ENCODE measurements around the gene TEX28. TPM values are rescaled to one million over a fixed set of nuclear protein-coding genes. Genes with fewer than 3 reads are reported as not detected.

TEX28 gene
- total RNA-seq, 6 experiments from 2014 or later, result not detected

DNA sequence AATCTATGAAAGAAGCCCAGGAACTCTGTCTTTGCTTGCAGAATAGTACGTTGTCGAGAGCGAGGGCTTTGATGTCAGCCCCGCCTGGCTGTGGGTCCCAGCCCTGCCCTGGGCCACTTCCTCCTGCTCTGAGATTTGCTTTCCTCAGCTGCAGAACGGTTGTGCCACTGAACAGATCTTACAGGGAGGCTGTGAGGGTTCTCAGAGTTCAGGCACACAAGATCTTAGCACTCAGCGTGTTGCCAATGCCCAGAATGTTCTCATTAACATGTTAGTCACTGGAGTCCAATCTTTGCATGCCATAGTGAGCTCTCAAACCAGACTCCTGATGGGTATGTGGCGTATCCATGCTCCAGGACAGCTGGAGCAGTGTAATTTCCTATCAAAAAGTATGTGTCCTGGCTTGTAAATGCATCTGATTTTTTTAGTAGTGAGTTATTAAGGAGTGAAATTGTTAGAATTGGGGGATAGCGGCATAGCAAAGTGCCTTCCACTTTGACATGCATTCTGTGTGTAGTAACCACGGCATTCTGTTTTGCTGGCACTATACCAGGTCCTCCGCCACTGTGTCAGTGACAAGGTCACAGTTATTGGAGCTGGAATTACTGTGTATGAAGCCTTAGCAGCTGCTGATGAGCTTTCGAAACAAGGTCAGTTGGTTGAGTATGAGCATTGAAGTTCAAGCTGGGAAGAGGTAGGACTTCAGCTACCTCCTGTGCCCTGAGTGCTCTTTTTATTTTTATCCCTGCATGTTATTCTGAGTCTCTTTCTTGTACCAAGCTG, 32.3 kb upstream of the TEX28 start:
- no peaks in the 10 kb centered on the region for H3K27me3 ChIP-seq
- no peak overlapping the region for H3K4me3 ChIP-seq
- DNase-seq, result no peak
- TF ChIP-seq, protein P1, sequence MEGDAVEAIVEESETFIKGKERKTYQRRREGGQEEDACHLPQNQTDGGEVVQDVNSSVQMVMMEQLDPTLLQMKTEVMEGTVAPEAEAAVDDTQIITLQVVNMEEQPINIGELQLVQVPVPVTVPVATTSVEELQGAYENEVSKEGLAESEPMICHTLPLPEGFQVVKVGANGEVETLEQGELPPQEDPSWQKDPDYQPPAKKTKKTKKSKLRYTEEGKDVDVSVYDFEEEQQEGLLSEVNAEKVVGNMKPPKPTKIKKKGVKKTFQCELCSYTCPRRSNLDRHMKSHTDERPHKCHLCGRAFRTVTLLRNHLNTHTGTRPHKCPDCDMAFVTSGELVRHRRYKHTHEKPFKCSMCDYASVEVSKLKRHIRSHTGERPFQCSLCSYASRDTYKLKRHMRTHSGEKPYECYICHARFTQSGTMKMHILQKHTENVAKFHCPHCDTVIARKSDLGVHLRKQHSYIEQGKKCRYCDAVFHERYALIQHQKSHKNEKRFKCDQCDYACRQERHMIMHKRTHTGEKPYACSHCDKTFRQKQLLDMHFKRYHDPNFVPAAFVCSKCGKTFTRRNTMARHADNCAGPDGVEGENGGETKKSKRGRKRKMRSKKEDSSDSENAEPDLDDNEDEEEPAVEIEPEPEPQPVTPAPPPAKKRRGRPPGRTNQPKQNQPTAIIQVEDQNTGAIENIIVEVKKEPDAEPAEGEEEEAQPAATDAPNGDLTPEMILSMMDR (IDR thresholded peaks at IDR 0.05), result no peak
- no peak for TF ChIP-seq POLR2A (IDR thresholded peaks at IDR 0.05)
- H3K9me3 ChIP-seq, result no peaks in the 10 kb centered on the region
- peak in 3 of 4 donors; percentile 15 to 46 (median 34) for ATAC-seq
- no peak overlapping the region for H3K27ac ChIP-seq
- H3K4me1 ChIP-seq, result no peaks in the 10 kb centered on the region
- no peaks in the 10 kb centered on the region for H3K36me3 ChIP-seq
- WGBS (ENCODE audit: insufficient coverage, low coverage, low lambda C conversion rate, missing lambda C conversion rate), result 28% methylated on average over 7 of the region's 11 CpGs
- intact Hi-C loops (cut with DNase I), result no loop called here

DNA sequence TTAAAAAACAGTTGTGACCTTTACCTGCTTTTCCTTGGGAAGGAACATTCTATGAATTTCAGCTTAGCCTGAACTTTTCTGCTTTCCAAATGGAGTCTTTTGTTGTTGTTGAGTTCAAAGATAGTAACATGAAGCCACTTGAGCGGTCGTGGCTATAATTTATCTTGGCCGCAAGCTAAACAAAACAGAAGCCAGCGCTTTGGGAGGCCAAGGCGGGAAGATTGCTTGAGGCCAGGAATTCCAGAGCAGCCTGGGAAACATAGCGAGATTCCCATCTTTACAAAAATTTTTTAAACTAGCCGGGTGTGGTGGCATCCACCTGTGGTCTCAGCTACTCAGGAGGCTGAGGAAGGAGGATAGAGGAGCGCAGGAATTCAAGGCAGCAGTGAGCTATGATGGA, 30.6 kb upstream of the TEX28 start:
- intact Hi-C loops (cut with DNase I), result no loop called here
- no peak for DNase-seq
- Histone ChIP-seq H3K9me3 (no peaks in the 10 kb centered on the region), H3K27me3 (no peaks in the 10 kb centered on the region), H3K36me3 (no peaks in the 10 kb centered on the region), H3K4me3 (no peak overlapping the region), H3K27ac (no peak overlapping the region), H3K4me1 (no peaks in the 10 kb centered on the region)
- WGBS (ENCODE audit: insufficient coverage, low coverage, low lambda C conversion rate, missing lambda C conversion rate), result 59% methylated on average over 8 of the region's 8 CpGs
- TF ChIP-seq POLR2A (IDR thresholded peaks at IDR 0.05), result no peak
- TF ChIP-seq, protein P1 (IDR thresholded peaks at IDR 0.05), result no peak
- ATAC-seq, result no peak

DNA sequence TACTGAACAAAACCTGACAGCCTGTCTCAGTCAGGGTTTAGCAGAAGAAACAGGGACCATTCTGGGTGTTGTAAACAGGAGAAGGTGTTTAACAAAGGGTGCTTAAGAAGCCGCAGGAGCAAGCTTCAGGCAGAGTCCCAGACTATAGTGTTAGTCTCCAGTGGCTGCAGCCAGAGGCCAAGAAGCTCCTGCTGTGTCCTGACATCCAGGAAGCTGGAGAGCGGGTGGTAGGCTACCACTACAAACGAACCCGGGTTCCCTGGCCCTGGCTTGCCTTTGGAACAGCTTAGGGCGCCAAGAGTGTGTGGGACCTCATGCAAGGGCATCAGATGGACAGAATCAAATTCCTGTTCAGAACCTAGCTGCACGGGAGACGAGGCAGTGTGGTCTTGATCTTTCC, 28.6 kb upstream of the TEX28 start:
- no peaks in the 10 kb centered on the region for H3K27me3 ChIP-seq

DNA sequence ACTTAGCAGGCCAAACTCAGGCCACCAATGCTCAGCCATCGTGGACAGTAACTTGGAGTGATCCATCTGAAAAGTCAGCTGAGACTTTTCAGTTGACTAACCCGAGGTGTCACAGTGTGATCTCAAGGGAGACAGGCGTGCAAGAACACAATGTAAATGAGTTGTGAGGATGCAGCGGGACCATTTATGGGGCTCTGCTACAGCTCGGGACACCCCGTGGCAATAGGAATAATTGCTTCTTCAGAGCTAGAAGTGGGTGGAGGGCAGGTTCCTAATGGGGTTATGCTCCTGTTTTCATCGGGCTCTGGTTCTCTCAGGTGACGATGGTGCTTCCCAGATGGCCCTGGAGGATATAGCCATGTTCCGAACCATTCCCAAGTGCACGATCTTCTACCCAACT, 28.0 kb upstream of the TEX28 start:
- intact Hi-C loops (cut with DNase I), result no loop called here
- WGBS (ENCODE audit: insufficient coverage, low coverage, low lambda C conversion rate, missing lambda C conversion rate), result 26% methylated on average over 3 of the region's 10 CpGs
- no peaks in the 10 kb centered on the region for H3K27me3 ChIP-seq
- peak in 1 of 3 donors; percentile 2 for DNase-seq
- H3K4me3 ChIP-seq, result no peak overlapping the region
- no peak for TF ChIP-seq POLR2A (IDR thresholded peaks at IDR 0.05)
- TF ChIP-seq, protein P1 (IDR thresholded peaks at IDR 0.05), result no peak
- no peak for ATAC-seq
- H3K4me1 ChIP-seq, result no peaks in the 10 kb centered on the region
- H3K27ac ChIP-seq, result no peak overlapping the region
- H3K9me3 ChIP-seq, result no peaks in the 10 kb centered on the region
- H3K36me3 ChIP-seq, result no peaks in the 10 kb centered on the region

More for the DNA sequence above, 28.6 kb upstream of the TEX28 start:
- peak in 1 of 3 donors; percentile 25 for DNase-seq
- ATAC-seq, result no peak
- no peaks in the 10 kb centered on the region for H3K4me1 ChIP-seq
- H3K36me3 ChIP-seq, result no peaks in the 10 kb centered on the region
- intact Hi-C loops (cut with DNase I), result no loop called here
- no peak overlapping the region for H3K4me3 ChIP-seq
- no peak overlapping the region for H3K27ac ChIP-seq
- 47% methylated on average over 6 of the region's 7 CpGs for WGBS (ENCODE audit: insufficient coverage, low coverage, low lambda C conversion rate, missing lambda C conversion rate)
- H3K9me3 ChIP-seq, result no peaks in the 10 kb centered on the region
- TF ChIP-seq, protein P1 (IDR thresholded peaks at IDR 0.05), result no peak
- no peak for TF ChIP-seq POLR2A (IDR thresholded peaks at IDR 0.05)

All from right lobe of liver (tissue), 6 donors.